HTR-8/SVneo (cell line): Measurements from ENCODE around the gene RAET1E.
"Not testable (repeated sequence)": the region's sequence is repeated elsewhere in the genome, so short reads cannot be mapped to it uniquely, and the experiment has no call there.

Source experiments
- DNase-seq: peaks from one replicate; pipeline ENCODE4 v3.0.0; 2011; ENCODE audit warnings: low spot score, mixed read lengths; ENCODE audit not compliant: insufficient read length
- FAIRE-seq: peaks from 2 replicates; lab custom pipeline; 2011; peaks lifted over from hg19 to GRCh38; lab: Jason Lieb, UNC

The RAET1E gene

GRCh38 chr6:149851461-149852110 is 46.3 kb downstream of the RAET1E start:
- no peak for FAIRE-seq
- DNase-seq = no peak

- not testable (repeated sequence) for DNase-seq, FAIRE-seq
Measured at GRCh38 chr6:149848343-149848742, 49.6 kb downstream of the RAET1E start.
